ENCODE measurements around the gene GPR146. TPM values are rescaled to one million over a fixed set of nuclear protein-coding genes. Genes with fewer than 3 reads are reported as not detected.

Gene GPR146
- total RNA-seq, 1 donor from 2014 or later = 1.7 TPM

DNA sequence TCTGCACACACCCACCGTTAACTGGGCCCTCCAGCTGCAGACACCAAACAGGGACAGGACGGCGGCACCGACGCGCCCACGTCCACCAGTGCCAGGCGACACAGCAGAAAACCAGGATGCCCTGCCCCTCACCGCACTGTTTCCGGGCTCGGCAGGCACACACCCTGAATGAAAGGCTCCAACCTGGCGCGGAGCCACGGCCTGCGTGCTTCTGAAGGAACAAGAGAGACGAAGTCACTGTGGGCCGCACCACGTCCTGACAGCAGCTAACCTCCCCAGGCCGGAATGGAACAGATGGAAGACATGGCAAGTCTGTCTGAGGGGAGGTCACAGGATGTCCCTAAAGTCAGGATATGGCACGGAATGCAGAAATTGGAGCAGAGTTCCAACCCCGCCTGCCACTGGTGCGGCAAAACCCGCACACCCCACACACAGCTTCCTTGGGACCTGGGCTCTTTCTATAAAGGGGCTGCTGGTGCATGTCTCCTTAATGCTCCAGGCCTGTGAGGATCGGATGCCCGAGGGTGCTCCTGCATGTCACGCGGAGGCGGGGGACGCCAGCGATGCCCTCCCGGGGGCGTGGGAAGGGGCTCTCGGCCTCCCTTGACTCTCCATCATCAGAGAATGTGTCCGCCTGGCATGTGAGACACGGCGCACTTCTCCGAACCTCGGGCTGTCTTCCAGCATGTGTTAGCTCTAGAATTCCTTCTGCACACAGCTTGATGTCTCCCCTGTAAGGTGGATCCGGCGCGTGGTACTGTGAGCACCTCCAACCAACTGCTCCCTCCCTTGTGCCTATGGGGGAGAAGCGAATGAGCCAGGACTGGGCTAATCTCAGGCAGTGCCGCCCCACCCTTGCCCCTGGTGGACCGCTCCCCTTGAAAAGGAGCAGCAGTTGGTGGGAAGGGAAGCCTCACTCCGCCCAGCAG, 39.6 kb downstream of the GPR146 start:
- H3K9me3 ChIP-seq (ENCODE audit: insufficient read depth, low read depth, low read length) = no peaks in the 10 kb centered on the region
- Mint-ChIP-seq H3K27me3 (ENCODE audit: low read depth, unreplicated experiment) (no peaks in the 10 kb centered on the region), H3K4me1 (ENCODE audit: low read depth, unreplicated experiment) (peaks cover 31% of the 10 kb centered on the region), H3K27ac (ENCODE audit: unreplicated experiment) (no peak overlapping the region), H3K9me3 (ENCODE audit: unreplicated experiment) (no peaks in the 10 kb centered on the region), H3K4me3 (ENCODE audit: unreplicated experiment) (no peak overlapping the region), H3K36me3 (ENCODE audit: low read depth, unreplicated experiment) (peaks cover 8% of the 10 kb centered on the region)
- H3K36me3 ChIP-seq (ENCODE audit: insufficient read depth, low read length) = no peaks in the 10 kb centered on the region
- no peak for DNase-seq (ENCODE audit: low read depth)
- no peak overlapping the region for H3K4me2 ChIP-seq (ENCODE audit: low read length)
- no peak overlapping the region for H3K27ac ChIP-seq (ENCODE audit: low read depth, low read length)
- no peak overlapping the region for H3K9ac ChIP-seq (ENCODE audit: low read length)
- FAIRE-seq = no peak
- peaks cover 92% of the 10 kb centered on the region for H4K20me1 ChIP-seq (ENCODE audit: insufficient read depth, low read length)
- peaks cover 48% of the 10 kb centered on the region for H3K4me1 ChIP-seq (ENCODE audit: insufficient read depth, low read length)
- no peak overlapping the region for H3K4me3 ChIP-seq (ENCODE audit: insufficient read depth, low read depth, low read length)
- H3K27me3 ChIP-seq (ENCODE audit: insufficient read depth, low read length) = no peaks in the 10 kb centered on the region
- H2AFZ ChIP-seq (ENCODE audit: low read depth, low read length) = no peak overlapping the region
- H3K79me2 ChIP-seq (ENCODE audit: insufficient read depth, low read length) = peaks cover 4% of the 10 kb centered on the region
- TF ChIP-seq, protein P1, sequence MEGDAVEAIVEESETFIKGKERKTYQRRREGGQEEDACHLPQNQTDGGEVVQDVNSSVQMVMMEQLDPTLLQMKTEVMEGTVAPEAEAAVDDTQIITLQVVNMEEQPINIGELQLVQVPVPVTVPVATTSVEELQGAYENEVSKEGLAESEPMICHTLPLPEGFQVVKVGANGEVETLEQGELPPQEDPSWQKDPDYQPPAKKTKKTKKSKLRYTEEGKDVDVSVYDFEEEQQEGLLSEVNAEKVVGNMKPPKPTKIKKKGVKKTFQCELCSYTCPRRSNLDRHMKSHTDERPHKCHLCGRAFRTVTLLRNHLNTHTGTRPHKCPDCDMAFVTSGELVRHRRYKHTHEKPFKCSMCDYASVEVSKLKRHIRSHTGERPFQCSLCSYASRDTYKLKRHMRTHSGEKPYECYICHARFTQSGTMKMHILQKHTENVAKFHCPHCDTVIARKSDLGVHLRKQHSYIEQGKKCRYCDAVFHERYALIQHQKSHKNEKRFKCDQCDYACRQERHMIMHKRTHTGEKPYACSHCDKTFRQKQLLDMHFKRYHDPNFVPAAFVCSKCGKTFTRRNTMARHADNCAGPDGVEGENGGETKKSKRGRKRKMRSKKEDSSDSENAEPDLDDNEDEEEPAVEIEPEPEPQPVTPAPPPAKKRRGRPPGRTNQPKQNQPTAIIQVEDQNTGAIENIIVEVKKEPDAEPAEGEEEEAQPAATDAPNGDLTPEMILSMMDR (IDR thresholded peaks at IDR 0.05; ENCODE audit: insufficient read depth, low read depth, low read length) = no peak
- no peak for TF ChIP-seq EZH2 (IDR thresholded peaks at IDR 0.05; ENCODE audit: insufficient read depth, low read length)

- Mint-ChIP-seq H3K36me3 (ENCODE audit: low read depth, unreplicated experiment) (peaks cover 7% of the 10 kb centered on the region), H3K9me3 (ENCODE audit: unreplicated experiment) (no peaks in the 10 kb centered on the region), H3K27me3 (ENCODE audit: low read depth, unreplicated experiment) (no peaks in the 10 kb centered on the region), H3K27ac (ENCODE audit: unreplicated experiment) (peak overlapping the region; percentile 58), H3K4me1 (ENCODE audit: low read depth, unreplicated experiment) (peaks cover 32% of the 10 kb centered on the region), H3K4me3 (ENCODE audit: unreplicated experiment) (no peak overlapping the region)
- Histone ChIP-seq H3K4me3 (ENCODE audit: insufficient read depth, low read depth, low read length) (no peak overlapping the region), H3K9me3 (ENCODE audit: insufficient read depth, low read depth, low read length) (no peaks in the 10 kb centered on the region), H3K36me3 (ENCODE audit: insufficient read depth, low read length) (no peaks in the 10 kb centered on the region), H2AFZ (ENCODE audit: low read depth, low read length) (no peak overlapping the region), H3K4me1 (ENCODE audit: insufficient read depth, low read length) (peaks cover 52% of the 10 kb centered on the region), H3K79me2 (ENCODE audit: insufficient read depth, low read length) (no peaks in the 10 kb centered on the region), H3K4me2 (ENCODE audit: low read length) (no peak overlapping the region), H3K27me3 (ENCODE audit: insufficient read depth, low read length) (no peaks in the 10 kb centered on the region), H3K9ac (ENCODE audit: low read length) (no peak overlapping the region), H4K20me1 (ENCODE audit: insufficient read depth, low read length) (peaks cover 86% of the 10 kb centered on the region), H3K27ac (ENCODE audit: low read depth, low read length) (no peak overlapping the region)
- FAIRE-seq (no peak), DNase-seq (ENCODE audit: low read depth) (no peak)
- no peak for TF ChIP-seq EZH2 (IDR thresholded peaks at IDR 0.05; ENCODE audit: insufficient read depth, low read length)
- TF ChIP-seq, protein P1 (IDR thresholded peaks at IDR 0.05; ENCODE audit: insufficient read depth, low read depth, low read length) = no peak
Observed at GRCh38 chr7:1085266-1085665, 40.9 kb downstream of the GPR146 start.

Data from astrocyte (in vitro differentiated cells and primary cell).